ENCODE data around the gene URAD.

The URAD gene

GRCh38 chr13:28000567-28000966 lies 12.1 kb upstream of the URAD start:
- DNase-seq (ENCODE audit: low read depth), result no peak

DNA sequence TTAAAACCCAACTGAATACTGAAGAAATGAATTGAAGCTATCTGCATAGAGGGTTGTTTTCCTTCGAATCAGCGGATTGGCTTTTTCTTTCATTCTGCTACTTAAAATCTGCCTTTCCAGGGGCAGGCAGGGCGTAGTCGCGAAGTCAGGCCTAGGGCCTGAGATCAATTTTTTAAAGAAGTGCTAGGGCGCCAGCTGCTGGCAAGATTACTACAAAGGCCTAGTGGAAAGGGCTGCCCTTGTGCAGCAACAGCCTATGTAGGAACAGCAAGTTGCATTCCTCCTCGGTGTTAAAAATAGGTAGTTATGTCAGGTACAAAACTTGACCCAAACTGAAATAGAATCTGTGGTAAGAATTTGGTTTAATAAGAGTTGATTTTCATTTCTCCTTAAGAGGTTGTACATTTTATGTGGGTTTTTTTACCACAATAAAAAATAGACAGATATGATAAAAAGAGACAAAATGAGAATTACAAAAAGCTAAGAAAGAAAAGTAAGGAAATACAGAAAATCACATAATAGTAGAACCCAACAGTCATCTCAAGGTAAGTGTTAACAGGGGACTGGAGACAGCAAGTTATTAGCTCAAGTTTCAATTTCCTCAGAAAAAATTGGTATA lies 9.5 kb upstream of the URAD start:
- DNase-seq (ENCODE audit: low read depth), result no peak

- no peak for DNase-seq (ENCODE audit: low read depth)
Observed at GRCh38 chr13:27991881-27992280, 3.4 kb upstream of the URAD start.

DNA sequence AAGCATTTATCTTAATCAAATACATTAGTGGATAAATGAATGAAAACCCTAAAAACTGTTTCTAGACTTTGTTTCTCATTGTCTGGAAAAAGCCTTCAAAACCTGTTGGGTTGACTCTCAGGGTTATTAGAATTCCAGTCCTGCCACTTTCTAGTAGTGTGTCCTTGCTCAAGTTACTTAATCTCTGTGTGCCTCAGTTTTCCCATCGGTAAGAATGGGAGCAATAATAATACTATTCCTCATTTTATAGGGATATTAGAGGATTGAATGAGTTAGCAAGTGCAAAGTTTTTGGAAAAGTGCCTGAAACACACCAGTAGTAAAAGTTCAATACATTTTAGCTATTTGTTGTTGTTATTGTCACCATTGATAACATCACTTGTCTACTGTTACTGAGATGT lies 2.9 kb downstream of the URAD start:
- DNase-seq (ENCODE audit: low read depth), result no peak

GRCh38 chr13:27982361-27982760 lies 6.1 kb downstream of the URAD start:
- DNase-seq (ENCODE audit: low read depth), result no peak

- no peak for DNase-seq (ENCODE audit: low read depth)
Observed at GRCh38 chr13:27981006-27981708, 7.3 kb downstream of the URAD start.

DNA sequence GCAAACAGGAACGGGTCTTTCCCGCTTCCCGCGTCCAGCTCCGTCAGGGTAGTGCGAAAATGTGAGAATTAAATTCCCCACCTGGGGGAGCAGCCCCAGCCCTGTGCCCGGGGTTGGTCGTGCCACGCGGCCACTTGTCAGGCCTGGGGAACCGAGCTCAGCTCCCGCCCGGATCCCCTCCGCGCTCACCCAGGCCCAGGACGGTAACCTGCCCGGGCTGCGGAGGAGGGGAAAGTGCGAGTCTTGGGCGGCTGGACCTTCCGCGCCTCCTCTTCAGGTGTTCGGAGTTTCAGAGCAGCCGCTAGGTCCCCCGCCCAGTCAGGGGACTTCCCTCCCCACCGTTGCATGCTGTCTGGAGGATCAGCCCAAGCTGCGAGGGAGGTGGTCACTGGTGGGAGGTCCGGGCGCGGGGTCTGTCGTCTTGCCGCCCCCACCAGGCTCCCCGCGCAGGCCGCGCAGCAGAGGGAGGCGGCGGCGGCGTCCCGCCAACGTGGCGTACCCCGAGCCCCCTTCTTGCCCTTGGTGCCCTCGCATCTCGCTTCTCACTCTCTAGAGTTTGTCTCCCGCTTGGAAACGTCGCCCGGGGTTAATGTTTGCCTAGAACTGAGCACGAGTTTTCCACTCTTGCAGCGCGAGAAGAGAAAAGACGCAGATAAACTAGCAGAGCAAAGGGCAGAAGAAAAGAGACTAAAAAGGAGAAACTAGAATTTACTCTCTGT lies 8.1 kb downstream of the URAD start:
- no peak for DNase-seq (ENCODE audit: low read depth)

DNA sequence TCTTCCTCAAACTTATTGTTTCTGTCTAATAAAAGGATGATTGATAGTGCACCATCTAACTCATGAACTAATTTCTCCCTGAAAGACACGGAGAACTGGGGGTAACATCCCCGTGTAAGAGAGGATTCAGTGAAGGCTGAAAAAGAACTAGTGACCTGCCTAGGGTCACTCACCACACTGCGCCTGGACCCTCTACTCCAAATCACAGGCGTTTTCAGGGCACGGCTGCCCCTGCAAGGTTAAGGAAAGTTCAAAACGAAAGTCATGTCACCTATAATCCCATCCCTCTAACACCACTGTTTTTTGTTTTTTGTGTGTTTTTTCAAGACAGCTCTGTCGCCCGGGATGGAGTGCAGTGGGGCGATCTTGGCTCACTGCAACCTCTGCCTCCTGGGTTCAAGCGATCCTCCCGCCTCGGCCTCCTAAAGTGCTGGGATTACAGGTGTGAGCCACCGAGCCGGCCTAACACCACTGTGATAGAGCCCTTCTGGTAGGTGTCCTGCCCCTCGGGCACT lies 8.7 kb downstream of the URAD start:
- no peak for DNase-seq (ENCODE audit: low read depth)

DNA sequence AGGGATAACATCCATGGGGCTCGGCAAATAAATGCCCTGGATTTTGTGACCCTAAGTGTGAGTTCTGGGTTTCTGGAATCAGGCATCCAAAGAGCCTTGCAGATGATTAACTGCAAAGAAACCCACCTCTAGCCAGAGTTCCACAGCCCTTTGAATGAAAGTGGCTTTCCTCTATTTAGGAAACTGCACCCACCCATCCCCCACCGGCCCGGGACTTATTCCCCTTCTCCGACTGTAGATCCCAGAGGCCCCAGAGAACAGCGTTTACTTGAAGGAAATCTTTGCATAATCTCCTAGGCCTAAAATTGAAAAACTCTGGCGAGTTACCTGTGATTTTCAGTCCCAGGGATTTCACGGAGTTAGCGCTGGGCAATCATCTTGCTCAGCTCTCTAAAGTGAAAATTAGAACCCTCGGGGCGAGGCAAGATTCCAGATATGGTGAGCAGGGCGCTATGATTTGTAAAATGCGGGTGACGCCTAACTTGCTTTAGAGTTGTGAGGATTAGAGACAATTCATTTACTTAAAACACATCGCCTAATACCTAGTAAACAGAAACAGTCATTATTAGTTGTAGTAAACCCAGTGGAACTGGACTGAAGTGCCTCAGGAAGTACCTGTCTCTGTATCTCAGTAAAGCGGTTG lies 9.4 kb downstream of the URAD start:
- DNase-seq (ENCODE audit: low read depth), result no peak

- DNase-seq (ENCODE audit: low read depth), result no peak
Observed at GRCh38 chr13:27978301-27978968, 10.1 kb downstream of the URAD start.

DNA sequence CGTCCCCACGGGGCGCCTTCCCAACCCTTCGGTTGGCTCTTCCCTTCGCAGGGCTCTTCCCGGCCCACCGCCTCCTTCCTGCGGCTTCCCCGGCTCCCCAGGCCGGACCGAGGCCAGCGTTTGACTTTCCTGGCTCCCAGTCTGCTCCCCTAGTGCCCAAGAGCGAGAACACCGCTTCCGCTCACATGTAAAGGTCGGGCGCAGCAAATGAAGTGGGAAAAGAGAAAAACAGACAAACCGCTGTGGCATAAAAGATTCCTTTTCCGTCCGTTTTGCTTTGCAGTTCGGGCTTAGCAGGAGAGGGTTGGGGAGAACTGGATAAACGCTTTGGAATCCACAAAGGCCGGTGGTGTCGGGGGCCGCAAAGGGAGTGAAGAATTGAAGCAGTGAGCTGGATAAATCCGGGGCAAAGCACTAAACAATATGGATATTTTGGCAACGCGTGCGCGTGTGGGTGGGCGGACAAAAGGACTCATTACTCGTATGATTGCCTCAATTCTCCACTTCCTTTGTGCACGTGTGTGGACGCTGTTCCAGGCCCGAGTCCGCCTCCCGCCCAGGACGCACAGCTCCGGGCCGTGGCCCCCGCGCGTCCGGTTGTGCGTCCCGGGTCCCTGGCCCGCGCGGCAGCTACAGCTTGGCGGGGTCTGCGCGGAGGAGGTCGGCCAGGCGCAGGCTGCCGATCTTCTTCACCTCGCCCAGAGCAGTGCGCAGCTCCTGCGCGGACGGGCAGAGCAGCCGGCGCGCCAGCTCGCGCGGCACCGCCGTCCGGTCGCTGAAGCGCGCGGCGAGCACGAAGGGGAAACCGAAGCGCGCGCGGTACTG lies 10.8 kb downstream of the URAD start:
- no peak for DNase-seq (ENCODE audit: low read depth)

GRCh38 chr13:27976362-27977091 lies 12.0 kb downstream of the URAD start:
- no peak for DNase-seq (ENCODE audit: low read depth)

DNA sequence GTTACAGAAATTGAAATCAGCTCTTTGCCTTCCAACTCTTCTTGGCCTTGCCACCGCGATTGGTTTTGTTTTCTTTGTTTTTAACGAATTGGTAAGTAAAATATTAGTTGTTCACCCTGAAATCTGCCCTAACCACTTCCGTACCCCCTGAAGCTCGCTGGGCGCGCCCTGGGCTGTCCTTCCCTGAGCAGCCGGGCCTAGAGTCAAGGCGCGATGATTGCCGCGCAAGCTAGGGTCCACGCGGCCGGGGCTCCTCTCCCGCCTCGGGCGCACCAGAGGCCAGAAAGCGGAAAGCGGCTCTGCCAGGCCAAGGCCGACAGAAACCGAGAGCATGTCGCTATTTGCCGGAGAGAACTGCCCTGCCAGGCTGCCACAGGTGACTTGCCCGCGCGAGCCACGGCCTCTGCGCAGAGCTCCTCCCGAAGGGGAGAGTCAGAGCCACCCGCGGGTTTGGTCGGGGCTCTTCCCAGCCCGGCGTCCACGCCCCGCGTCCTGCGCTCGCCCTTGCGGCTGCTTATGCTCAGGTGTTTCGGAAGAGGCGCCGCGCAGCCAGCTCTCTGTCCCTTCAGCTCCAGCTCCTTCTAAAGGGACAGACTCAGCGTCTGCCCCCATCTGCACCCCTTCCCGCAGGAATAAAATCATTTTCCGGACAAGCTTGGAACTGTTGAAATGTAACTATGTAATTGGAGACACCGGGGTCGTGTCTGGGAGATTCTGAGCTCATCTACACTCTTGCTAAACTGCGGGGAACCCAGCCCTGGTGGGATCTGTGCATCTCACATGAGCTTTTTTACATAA lies 12.7 kb downstream of the URAD start:
- no peak for DNase-seq (ENCODE audit: low read depth)

- DNase-seq (ENCODE audit: low read depth), result no peak
Observed at GRCh38 chr13:27973961-27974662, 14.4 kb downstream of the URAD start.

DNA sequence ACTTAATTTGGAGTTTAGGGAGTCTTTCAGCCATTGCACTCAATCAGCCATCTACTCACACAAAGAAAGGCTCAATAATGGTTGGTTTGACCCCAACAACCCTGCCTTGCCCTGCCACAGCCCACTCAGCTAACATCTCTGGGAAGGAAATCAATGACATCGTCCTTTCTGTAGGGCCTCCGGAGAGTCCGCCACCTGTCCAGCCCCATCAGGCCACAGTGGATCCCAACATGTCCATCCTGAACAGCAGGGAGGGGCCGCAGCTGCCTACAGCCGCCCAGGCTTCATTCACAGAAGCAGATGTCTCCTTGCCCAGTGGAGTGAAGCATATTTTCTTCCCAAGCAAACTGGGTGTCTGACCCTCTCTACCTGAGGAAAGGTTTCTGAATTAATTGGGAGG lies 15.2 kb downstream of the URAD start:
- no peak for DNase-seq (ENCODE audit: low read depth)

GRCh38 chr13:27972478-27972820 lies 16.0 kb downstream of the URAD start:
- DNase-seq (ENCODE audit: low read depth), result no peak

DNA sequence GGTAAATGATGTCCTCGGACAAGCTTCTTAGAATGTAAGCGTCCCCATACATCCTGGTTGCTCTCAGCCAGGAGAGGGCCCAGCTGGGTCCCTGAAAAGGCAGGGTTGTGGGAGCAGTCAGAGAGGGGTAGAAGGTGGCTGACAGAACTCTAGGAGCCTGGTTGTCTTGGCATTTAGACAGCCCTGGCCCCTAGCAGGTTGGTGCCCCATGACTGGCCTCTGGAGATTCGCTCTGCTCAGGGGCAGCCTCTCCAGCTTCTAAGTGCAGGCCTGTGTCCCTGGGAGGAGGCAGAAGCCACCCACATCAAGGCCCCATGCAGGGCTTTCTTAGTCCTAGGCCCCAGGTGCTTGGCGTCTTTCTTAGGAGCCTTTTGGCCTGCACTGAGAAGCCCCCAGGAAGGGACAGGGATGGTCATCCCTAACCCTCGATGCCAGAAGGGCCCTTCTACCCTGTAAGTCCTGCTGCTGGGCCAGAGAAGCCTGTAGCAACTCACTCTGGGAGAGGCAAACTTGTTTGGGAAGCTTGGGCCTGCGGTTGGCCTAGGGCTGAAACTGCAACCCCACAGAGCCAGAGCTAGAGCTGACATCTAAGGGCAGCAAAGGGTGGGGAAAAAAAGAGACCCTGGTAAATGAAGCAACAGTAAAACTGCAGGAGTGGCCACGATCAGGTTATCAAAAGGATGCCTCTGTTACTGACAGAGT lies 16.6 kb downstream of the URAD start:
- no peak for DNase-seq (ENCODE audit: low read depth)

DNA sequence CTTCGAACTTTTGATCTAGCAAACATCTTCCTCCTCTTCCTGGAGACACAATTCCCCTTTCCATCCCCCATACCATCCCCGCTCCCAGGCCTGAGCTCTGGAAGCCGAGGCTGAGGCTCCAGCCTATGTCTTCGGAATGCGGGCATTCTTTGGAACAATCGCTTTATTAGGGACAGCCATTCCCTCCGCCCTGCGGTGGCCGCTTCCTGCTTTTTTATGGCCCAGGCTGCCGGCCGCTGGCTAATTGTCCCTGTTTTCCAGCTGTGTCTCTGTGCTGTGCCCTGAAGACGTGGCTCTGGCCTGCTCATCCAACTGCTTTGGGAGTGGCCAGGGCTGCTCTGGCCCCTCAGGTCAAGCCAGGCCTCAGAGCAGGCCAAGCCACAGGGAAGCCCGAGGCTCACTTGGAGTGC lies 17.3 kb downstream of the URAD start:
- no peak for DNase-seq (ENCODE audit: low read depth)
